ENCODE measurements around the gene CCDC50. TPM values are rescaled to one million over a fixed set of nuclear protein-coding genes. Genes with fewer than 3 reads are reported as not detected.

CCDC50 gene, protein sequence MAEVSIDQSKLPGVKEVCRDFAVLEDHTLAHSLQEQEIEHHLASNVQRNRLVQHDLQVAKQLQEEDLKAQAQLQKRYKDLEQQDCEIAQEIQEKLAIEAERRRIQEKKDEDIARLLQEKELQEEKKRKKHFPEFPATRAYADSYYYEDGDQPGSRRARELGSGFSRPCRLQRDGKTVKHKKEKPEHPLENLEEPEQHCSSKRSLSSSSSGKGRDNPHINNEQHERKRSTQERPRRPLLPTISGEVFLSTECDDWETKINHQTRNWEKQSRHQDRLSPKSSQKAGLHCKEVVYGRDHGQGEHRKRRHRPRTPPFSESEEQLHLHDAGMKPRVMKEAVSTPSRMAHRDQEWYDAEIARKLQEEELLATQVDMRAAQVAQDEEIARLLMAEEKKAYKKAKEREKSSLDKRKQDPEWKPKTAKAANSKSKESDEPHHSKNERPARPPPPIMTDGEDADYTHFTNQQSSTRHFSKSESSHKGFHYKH
- 49.6 and 54.6 TPM in 2 replicates for total RNA-seq
- 31.6 and 34.9 TPM in 2 replicates for polyA plus RNA-seq

GRCh38 chr3:191328962-191329653 is at the start of gene CCDC50:
TSS of gene CCDC50 (plus strand) at chr3:191329394. CDS start at chr3:191329675, 281 bp downstream.
- peak; percentile 90 for DNase-seq (ENCODE audit: low spot score)
- Histone ChIP-seq H3K4me2 (peak within 1 kb of the TSS; percentile 77), H3K36me3 (replicated peaks; ENCODE audit: insufficient read depth, low read depth) (no peaks in the 10 kb centered on the region), H3K4me1 (ENCODE audit: insufficient read depth) (peaks cover 13% of the 10 kb centered on the region), H3K27me3 (no peaks in the 10 kb centered on the region), H3K27ac (peak within 1 kb of the TSS; percentile 98), H3K9me2 (replicated peaks; ENCODE audit: insufficient read depth) (no peaks in the 10 kb centered on the region), H3K9me3 (ENCODE audit: low read depth) (no peaks in the 10 kb centered on the region), H4K20me1 (ENCODE audit: insufficient read depth, poor library complexity, severe bottlenecking) (peaks cover 11% of the 10 kb centered on the region), H3K79me2 (peaks cover 40% of the 10 kb centered on the region), H2AFZ (peak within 1 kb of the TSS; percentile 88), H3K4me3 (peak within 1 kb of the TSS; percentile 83)
- TF ChIP-seq EZH2phosphoT487 (IDR thresholded peaks at IDR 0.05; ENCODE audit: low read depth, severe bottlenecking, unreplicated experiment) (no peak), EZH2 (IDR thresholded peaks at IDR 0.05; ENCODE audit: borderline replicate concordance) (no peak)
- TF ChIP-seq, protein P1, sequence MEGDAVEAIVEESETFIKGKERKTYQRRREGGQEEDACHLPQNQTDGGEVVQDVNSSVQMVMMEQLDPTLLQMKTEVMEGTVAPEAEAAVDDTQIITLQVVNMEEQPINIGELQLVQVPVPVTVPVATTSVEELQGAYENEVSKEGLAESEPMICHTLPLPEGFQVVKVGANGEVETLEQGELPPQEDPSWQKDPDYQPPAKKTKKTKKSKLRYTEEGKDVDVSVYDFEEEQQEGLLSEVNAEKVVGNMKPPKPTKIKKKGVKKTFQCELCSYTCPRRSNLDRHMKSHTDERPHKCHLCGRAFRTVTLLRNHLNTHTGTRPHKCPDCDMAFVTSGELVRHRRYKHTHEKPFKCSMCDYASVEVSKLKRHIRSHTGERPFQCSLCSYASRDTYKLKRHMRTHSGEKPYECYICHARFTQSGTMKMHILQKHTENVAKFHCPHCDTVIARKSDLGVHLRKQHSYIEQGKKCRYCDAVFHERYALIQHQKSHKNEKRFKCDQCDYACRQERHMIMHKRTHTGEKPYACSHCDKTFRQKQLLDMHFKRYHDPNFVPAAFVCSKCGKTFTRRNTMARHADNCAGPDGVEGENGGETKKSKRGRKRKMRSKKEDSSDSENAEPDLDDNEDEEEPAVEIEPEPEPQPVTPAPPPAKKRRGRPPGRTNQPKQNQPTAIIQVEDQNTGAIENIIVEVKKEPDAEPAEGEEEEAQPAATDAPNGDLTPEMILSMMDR (IDR thresholded peaks at IDR 0.05; ENCODE audit: poor library complexity), result no peak
- WGBS (ENCODE audit: low lambda C conversion rate, missing lambda C conversion rate), result 0% methylated on average over 12 of the region's 63 CpGs

GRCh38 chr3:191280111-191280510 is 49.1 kb upstream of the CCDC50 start:
- Histone ChIP-seq H3K79me2 (no peaks in the 10 kb centered on the region), H3K4me2 (no peak overlapping the region), H3K27ac (no peak overlapping the region), H3K9me3 (ENCODE audit: low read depth) (no peaks in the 10 kb centered on the region), H3K9me2 (replicated peaks; ENCODE audit: insufficient read depth) (no peaks in the 10 kb centered on the region), H3K36me3 (replicated peaks; ENCODE audit: insufficient read depth, low read depth) (no peaks in the 10 kb centered on the region), H3K4me1 (ENCODE audit: insufficient read depth) (no peaks in the 10 kb centered on the region), H3K27me3 (no peaks in the 10 kb centered on the region), H4K20me1 (ENCODE audit: insufficient read depth, poor library complexity, severe bottlenecking) (no peaks in the 10 kb centered on the region), H3K4me3 (no peak overlapping the region), H2AFZ (no peak overlapping the region)
- 50% methylated on average over 1 of the region's 1 CpG for WGBS (ENCODE audit: low lambda C conversion rate, missing lambda C conversion rate)
- TF ChIP-seq EZH2 (IDR thresholded peaks at IDR 0.05; ENCODE audit: borderline replicate concordance) (no peak), EZH2phosphoT487 (IDR thresholded peaks at IDR 0.05; ENCODE audit: low read depth, severe bottlenecking, unreplicated experiment) (no peak)
- no peak for DNase-seq (ENCODE audit: low spot score)

DNA sequence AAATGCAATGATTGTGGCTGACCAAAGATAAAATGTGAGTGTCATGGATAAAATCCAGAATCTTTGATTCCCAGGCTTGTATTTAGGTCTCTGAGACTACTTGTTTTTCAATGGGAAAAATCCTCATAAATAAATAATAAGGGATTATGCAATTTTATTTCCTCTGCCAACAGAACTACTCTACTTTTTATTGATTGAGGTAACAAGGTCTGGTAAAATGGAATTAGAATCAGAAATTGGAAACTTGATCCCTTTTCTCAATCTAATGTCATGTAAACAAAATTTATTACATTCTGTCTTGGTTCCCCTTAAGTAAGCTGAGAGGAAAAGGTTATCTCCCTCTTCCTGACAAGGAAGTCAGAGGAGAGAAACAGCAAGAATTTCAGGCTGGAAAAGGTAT is 48.3 kb upstream of the CCDC50 start:
- Histone ChIP-seq H3K27ac (no peak overlapping the region), H4K20me1 (ENCODE audit: insufficient read depth, poor library complexity, severe bottlenecking) (no peaks in the 10 kb centered on the region), H3K9me2 (replicated peaks; ENCODE audit: insufficient read depth) (no peaks in the 10 kb centered on the region), H3K9me3 (ENCODE audit: low read depth) (no peaks in the 10 kb centered on the region), H3K79me2 (no peaks in the 10 kb centered on the region), H3K4me1 (ENCODE audit: insufficient read depth) (no peaks in the 10 kb centered on the region), H3K27me3 (no peaks in the 10 kb centered on the region), H3K36me3 (replicated peaks; ENCODE audit: insufficient read depth, low read depth) (no peaks in the 10 kb centered on the region), H2AFZ (no peak overlapping the region), H3K4me3 (no peak overlapping the region), H3K4me2 (no peak overlapping the region)
- TF ChIP-seq, protein P1 (IDR thresholded peaks at IDR 0.05; ENCODE audit: poor library complexity), result no peak
- TF ChIP-seq EZH2phosphoT487 (IDR thresholded peaks at IDR 0.05; ENCODE audit: low read depth, severe bottlenecking, unreplicated experiment) (no peak), EZH2 (IDR thresholded peaks at IDR 0.05; ENCODE audit: borderline replicate concordance) (no peak)
- no peak for DNase-seq (ENCODE audit: low spot score)

All from hepatocyte (in vitro differentiated cells).